ENCODE measurements around the gene COLEC12. TPM values are rescaled to one million over a fixed set of nuclear protein-coding genes. Genes with fewer than 3 reads are reported as not detected.

Gene COLEC12
- total RNA-seq, 1 experiment from 2014 or later, result 61.2 TPM

DNA sequence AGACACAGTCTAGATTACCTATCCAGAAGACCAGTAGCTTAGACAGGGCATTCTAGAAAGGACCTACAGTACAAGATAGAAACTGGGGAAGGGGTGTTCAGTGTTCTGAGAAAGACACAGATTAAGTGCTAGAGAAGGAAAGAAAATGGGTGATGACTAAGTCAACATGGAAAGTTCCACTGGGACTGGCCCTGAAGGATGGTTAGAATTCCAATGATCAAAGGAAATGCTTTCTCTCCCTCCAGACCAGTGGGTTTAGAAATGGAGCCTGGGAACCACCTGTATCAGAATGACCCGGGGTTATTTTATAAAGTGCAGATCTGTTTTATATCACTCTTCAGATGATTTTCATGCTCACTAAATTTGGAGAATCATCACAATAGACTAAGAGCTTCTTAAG is 5.8 kb upstream of the COLEC12 start:
- peak; percentile 47 for DNase-seq (ENCODE audit: low read depth)

DNA sequence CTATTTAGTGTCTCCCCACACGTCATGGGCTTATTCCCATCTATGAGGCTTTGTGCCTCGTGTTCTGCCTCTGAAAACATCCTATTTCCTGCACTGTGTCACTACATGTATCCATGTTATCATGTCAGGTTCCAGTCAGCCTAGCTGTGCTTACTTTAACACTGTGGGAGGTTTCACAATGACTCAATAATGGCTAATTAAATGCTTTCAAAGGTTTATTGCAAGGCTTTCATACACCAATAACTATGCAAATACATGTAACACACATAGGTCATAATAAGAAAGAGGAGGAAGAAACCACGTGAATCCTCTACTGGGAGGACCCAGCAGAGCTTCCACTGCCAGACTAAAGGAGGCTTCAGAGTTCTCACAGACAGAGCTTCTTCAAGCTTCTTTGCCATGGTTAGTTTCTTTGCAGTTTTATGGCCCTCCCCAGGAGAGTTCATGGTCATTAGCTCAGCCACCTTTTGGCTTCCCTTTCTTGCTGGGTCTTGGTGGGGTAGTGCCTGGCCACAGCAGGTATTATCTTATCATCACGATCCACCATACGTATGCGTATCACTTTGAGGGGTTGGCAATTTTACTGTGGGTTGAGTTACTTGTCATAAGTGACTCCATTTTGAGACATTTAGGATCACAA is 5.1 kb upstream of the COLEC12 start:
- DNase-seq (ENCODE audit: low read depth), result no peak

DNA sequence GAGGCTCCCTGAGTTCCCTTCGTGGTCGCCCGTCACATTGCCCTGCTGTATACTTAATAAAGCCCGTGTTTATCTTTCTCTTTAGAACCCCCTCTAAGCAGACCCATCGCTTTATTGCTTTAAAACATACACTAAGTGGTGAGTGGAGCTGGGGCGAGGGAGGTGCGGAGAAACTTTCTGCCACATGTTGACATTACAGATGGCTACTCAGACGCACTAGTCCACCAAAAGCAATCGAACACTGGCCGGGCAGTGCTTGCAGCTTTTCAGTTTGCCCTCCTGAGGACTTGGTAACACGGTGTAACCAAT is 859 bp upstream of the COLEC12 start:
- no peak for DNase-seq (ENCODE audit: low read depth)

DNA sequence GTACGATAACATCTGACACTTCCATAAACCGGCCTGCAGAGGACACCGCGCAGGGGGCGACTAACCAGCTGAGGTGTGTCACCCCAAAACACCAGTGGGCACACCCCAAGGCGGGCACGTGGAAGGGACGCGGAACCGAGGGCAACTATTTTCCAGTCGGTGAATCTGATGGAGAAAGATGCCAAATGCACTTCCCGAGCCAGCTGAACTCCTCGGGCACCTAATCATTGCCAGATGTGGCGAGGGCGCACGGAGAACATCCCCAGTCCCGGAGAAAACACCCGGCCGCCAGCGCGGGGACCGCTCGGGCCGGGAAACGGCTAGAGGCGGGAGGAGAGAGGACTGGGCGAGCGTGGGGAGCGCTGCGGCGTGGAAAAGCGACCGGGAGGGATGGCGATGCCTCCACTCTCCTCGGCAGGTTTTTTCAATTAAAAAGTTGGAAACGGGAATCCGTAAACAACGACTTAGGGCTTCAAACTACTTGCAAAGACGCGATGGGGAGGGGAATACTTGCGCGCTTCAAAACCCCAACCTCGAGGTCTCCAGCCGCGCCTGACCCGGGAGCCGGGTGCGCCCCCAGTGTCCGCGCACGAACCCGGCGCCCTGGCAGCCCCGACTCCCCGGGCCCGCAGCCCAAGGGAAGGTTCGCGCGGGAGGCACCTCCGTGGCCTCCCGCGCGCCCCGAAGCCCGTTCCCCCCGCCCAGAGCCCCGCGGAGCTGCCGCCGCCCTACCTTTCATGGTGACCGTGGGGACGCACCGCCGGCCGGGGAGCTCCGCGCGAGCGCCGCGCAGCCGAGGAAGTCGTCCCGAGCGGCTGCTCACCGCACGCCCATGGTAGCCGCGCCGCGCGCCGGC is 497 bp downstream of the COLEC12 start:
- DNase-seq (ENCODE audit: low read depth), result no peak

DNA sequence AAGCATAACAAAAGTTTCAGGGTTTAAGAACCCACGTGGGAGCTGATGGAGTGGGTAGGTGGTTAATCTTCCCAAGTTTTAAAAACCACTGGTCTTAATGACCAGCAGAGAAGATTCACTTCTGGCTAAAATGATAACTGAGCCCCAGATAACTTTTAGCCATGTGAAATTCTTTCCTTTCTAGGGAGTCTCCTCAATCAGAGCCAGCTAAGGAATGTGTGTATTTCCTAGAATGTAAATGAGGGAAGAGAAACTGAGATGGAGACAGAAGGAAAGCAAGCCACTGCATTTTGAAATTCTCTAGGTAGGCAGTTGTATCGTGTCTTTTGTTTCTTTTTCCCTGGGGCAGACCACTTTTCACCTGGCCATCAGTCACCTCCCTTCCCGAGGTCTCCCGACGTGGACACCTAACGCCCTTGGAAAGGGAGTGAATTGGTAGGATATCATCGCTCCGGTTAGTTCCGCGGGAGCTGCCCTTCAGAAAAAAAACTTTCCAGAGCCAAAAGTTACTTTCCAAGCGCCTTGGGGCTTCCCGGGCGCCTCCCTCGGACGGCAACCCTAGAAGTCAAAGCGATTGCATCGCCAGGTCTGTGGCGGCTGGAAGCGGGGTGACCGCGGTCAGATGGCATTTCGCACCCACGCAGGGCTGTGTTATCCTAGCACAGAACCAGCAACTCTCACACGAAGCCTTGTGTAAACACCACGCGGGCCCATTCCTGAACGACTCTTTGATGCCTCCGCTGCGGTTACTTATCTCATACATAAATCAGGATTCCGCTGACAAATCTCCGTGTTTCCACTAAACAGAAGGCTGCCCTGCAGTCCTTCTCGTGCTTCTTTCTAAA is 1.3 kb downstream of the COLEC12 start:
- peak; percentile 96 for DNase-seq (ENCODE audit: low read depth)

DNA sequence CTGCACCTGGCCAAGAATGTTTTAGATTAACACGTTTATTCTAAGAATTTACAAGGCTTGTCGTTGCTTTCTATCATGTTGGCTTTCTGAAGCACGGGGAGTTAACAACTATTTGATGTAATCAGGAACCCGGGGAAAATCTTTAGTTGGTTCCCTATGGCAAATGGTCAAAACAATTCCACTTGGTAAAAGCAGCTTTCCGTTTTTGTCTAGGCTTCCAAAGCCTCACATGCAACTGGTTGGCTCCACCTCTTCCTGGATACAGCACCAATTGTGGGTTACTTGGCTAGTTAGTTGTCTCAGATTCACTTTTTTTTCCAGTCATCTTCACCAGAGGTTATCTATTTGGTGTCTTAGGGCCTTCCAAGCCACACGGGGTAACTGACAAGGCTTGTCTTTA is 2.8 kb downstream of the COLEC12 start:
- no peak for DNase-seq (ENCODE audit: low read depth)

DNA sequence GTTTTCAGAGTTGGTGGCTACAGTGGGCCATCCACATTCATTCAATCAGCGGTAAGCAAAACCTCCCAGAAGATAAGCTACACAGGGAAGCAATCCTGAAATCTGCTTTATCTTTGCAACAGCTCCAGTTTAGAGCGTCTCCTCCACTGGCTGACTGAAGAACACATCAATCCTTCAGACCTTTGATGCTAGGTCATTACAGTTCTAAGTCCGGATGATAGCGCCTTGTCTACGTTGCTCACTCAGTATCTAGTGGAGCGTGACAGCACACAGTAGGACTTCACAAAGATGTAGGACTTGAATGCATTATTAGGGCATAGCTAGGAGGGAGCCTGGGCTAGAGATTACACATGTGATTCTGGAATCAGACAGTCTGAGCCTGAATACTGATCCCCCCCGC is 5.0 kb downstream of the COLEC12 start:
- no peak for DNase-seq (ENCODE audit: low read depth)

DNA sequence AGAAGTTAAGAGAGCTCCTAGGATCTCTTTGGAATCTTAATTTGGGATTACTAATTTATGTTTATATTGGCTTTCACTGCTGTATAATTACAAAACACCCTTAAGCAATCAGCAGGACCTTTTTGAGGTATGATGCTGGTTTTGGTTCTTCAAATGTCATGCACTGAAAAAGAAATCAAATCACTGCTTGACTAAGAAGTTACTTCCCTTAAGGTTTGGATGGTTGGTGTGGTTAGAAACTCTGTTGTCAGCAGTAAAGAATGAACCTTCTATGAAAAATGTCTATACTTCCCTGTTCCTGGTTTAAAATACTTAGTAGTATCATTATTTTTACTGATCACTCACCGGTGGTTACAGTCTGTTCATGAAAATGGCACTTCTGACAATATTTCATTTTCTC is 5.5 kb downstream of the COLEC12 start:
- peak; percentile 32 for DNase-seq (ENCODE audit: low read depth)

DNA sequence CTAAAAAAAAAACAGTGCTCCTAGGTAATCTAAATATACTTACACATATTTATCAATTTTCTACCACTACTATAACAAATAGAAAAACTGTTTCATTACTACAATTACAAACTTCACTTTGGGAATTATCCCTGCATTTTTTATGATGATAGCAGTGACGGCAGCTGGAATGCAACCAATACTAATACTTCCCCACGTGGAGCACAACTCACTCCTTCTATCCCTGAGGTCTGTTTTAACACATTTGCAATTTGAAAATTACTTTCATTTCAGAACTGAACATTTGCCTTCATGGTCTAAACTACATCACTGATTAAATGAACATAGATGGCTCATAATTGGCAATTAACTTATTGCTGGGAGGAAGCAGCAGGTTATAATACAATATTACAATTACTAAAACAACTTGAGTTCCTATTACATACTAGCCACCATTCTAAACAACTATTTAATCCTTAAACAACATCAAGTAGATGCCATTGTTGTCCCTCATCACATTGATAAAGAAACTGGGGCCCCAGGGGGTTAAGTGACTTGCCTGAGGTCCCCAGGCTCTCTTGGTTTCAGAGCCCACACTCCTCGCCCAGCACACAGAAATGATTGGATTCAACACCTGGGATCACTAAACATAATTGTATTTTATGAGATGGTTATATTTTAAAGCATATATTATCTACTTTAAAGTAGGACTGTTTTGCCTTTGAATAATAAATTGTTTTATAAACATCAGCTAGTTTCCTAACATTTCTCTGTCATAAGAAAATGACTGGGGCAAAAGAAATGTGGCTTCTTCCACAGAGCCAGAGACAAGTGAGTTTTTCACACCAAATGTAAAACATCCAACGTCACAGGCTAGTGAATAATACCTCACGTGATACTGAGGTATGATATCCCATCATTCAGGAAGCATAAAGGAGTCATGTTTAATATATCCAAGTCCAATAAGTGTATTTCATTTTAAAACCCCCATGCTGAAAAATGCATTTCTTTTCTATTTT is 6.2 kb downstream of the COLEC12 start:
- peak; percentile 64 for DNase-seq (ENCODE audit: low read depth)

DNA sequence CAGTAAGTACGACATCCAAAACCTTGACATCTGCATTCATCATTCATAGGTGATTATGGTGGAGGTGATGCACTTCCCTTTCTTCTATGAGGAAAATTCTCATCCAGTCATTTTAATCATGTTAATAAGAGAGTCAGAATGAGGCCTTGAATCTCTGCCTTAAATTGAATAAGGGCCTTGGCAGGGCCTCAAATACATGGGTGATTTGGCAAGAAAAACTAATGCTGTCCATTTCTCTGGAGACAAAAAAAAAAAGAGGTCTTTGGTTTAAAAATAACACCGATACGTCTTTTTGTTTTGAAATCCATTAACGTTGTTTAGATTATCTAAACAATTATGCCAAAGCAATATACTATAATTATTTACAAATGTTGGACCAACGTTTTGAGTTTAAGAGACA is 8.1 kb downstream of the COLEC12 start:
- DNase-seq (ENCODE audit: low read depth), result no peak

DNA sequence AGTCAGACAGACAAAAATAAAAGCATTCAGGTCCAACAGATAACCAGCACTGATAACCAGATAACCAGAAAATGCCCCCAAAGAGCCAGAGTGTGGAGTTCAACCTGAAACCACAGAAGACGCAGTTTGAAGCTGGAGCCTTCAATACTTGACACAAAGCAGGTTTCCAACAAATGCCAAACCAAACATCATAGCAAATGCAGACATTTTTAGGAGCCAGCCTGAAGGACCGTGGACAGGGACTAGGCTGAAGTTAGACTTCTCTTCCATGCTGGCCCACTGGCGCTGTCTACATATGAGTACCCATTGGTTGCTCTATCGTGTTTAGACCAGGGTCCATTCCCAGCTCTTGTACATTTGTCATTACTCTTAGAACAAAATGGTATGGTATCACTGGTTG is 9.9 kb downstream of the COLEC12 start:
- DNase-seq (ENCODE audit: low read depth), result no peak

DNA sequence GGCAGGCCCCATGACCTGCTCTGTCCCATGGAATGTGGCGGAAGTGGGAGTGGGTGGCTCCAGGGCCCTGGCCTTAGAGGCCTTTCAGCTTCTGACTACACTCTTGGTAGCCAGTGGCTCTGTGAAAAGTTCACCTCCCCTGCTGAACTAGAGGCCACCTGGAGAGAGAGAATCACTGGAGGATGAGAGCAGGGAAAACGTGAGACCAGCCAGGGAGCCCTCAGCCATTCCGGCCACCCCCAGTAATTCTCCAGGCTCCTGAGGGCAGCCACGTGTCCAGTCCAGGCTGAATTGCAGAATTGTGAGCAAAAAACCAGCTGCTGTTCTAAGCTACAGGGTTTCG is 10.5 kb downstream of the COLEC12 start:
- DNase-seq (ENCODE audit: low read depth), result peak; percentile 39

DNA sequence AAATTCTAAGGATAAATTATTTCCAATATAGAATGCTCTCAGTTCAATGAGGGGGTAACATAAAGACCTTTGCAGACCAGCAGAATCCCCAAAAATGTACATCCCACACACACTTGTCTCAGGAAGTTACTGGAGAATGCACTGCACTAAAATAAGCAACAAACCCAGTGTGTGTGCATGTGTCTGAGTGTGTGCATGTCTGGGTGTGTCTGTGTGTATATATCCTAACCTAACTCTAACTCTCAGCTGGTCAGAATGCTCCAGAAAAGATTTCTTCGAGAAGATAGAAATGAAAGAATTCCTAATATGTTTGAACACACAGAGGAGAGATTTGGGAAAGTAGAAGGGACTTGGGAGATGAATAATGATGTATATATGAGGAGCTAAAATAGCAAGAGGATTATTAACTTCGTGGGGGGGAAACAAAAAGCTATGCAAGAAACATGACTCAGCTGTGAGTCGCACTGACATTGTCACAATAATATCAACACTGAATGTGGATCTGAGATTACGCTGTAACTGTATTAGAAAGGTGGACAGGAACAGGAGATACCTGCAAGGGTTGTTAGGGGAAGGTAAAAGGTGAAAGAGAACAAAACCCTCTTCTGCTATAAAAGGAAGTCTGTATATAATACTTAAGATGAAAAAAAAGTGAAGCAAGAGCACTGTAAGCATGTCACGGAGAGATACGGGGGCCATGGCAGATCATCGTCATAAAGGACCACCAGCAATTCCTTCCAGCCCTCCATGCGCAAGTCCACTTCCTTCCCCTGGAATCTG is 11.1 kb downstream of the COLEC12 start:
- peak; percentile 86 for DNase-seq (ENCODE audit: low read depth)

DNA sequence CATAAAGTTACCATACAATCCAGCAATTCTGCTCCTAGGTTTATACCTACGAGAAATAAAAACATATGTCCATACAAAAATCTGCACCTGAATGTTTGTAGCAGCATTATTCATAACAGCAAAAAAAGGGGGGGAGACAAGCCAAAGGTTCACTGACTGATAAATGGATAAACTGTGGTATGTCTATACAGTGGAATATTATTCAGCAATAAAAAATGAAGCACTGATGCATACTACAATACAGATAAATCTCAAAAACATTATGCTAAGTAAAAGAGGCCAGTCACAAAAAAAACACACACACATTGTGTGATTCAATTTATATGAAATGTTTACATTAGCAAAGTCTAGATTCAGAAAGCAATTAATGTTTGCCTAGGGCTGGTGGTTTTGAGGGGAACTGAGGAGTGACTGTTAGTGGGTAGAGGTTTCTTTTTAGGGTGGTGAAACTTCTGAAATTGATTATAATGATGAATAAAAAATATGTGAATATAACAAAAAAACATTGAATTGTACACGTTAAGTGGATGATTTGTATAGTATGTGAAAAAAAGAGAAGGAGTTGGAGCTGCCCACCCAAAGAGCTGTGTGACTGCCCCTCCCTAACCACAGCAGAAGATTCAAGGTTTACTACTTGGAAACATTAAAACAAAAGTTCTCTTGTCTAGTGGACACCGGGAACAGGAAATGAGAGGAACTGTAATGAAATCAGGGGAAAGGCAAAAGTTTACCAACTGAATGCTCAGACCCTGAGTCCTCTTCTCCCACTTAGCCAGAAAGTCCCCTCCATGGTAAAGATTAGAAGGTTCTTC is 13.4 kb downstream of the COLEC12 start:
- DNase-seq (ENCODE audit: low read depth), result peak; percentile 53

DNA sequence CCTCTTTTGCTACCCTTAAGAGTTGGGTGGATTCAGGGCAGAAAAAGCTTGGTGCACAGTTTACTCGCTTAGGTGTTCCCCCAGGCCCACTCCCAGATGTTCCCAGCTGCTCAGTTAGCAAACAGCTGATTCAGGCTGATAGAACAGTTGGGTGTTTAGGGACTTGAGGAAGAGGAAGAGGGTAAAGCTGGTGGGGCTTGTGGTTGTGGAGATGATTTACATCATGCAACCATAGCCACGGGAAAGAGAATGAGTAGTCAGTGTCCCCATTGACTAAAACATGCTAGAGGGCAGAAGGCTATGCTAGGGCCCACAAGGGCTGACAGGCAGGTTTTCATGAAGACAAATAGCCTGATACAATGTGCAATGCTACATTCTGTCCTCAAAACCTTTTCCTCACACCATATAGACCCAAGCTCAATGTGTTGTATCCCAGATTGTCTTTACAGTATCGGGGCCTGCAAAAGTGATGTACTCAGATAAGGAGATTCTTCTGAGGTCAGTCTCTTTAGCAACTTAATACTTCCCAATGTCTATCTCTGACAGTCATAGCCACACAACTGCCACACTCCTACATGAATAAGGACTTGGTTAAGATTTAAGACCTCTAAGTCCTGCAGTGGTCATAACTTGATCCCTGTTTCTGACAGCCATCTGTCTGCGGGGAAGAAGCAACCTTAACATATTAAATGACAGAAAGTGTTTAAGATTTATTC is 15.6 kb downstream of the COLEC12 start:
- no peak for DNase-seq (ENCODE audit: low read depth)

DNA sequence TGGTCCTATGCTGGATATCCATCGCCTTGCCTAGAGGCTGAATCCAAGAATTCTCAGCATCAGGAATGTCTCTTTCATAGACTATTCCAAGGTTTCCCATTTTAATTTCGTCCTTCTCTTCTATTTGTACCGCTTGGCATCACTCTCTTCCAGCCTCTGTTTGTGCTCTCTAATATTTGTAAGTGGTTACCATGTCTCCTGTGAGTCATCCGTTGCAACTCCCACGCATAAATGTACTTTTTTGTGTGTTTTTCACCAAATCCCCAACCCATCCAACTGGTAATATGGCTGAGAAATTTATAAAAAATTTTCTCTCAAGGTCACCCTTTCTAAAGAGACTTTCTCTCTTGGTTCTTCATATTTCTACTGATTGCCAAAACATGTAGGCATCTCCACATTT is 21.8 kb downstream of the COLEC12 start:
- peak; percentile 53 for DNase-seq (ENCODE audit: low read depth)

DNA sequence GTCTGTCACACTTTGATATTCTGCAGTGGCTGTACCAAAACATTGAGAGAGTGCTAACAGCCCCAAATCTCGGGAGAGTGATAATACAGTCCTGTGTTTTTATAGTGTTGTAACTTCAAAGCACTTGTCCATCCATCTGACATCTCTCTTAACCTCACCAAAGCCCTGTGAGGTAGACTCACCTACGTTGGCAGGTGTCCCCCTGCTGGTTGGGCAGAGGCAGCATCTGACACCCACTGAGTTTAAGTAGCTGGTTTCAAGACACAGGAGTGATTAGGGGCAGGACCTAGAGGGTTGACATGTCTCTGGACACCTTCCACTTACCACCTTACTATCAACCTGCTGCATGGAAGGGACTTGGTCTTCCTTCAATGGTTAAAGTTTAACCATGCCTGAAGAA is 22.9 kb downstream of the COLEC12 start:
- no peak for DNase-seq (ENCODE audit: low read depth)

DNA sequence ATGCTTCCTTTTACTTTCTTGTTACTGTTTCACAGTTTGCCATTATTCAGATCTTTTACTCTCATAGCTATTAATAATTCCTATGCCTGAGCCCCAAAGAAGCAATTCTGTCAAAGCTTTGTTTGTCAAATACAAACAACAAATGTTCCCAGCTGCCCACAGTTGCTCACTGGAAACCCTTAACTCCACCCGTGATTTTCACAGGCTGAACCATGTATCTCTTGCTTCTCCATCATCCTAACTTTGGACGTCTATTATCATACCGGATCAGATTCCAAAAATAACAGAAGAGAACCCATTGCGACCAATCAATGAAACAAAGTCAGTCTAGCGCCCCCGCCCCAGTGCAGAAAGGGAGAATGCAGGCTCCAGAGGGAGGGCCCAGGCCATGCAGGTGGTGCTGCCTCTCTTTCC is 24.2 kb downstream of the COLEC12 start:
- DNase-seq (ENCODE audit: low read depth), result no peak

All from M059J (cell line).